Adrenal gland (tissue), 5 donors: ENCODE results near the gene B4GALNT1.
"Not testable (repeated sequence)": the region's sequence is repeated elsewhere in the genome, so short reads cannot be mapped to it uniquely, and the experiment has no call there.

Source experiments
- CTCF ChIP-seq, 6 experiments: fragments of 450-650 bp in 4 of 6; fragments of 200-600 bp in 2 of 6; sonication (generic) in 1 of 6; IDR thresholded peaks; 1 replicate in 5 of 6; 2 replicates in 1 of 6; pipeline versions ENCODE4 v1.5.1 to v1.8.0; 2016 to 2021; ENCODE audit warnings: antibody characterized with exemption in 6 of 6, mild to moderate bottlenecking in 2 of 6, moderate library complexity in 1 of 6
- POLR2A ChIP-seq, 2 donors: fragments of 450-650 bp; IDR thresholded peaks; one replicate each; pipeline ENCODE4 v1.6.1; 2017; ENCODE audit warnings: antibody characterized with exemption in 2 of 2, mild to moderate bottlenecking in 2 of 2, moderate library complexity in 1 of 2
- donor health status: DM: no; HTN: no; CAD: no.

DNA sequence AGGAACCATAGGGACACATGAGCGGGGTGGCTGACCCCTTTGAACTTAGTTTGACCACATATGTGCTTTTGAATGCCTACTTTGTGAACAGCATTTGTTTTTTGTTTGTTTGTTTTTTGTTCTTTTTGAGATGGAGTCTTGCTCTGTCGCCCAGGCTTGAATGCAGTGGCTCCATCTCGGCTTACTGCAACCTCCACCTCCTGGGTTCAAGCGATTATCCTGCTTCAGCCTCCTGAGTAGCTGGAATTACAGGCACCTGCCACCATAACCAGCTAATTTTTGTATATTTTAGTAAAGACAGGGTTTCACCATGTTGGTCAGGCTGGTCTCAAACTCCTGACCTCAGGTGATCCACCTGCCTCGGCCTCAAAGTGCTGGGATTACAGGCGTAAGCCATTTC lies 14.6 kb downstream of the B4GALNT1 start:
- not testable (repeated sequence) for TF ChIP-seq POLR2A, CTCF (IDR thresholded peaks at IDR 0.05)
